NCI-H82 (cell line): Measurements from ENCODE around the gene TRIM65.
"Not testable (repeated sequence)": the region's sequence is repeated elsewhere in the genome, so short reads cannot be mapped to it uniquely, and the experiment has no call there.

Source experiments
- DNase-seq: peaks from one replicate; lab custom pipeline; 2025; lab: John Stamatoyannopoulos, UW

The TRIM65 gene

GRCh38 chr17:75875182-75875939 lies 21.4 kb downstream of the TRIM65 start:
- no peak for DNase-seq

DNA sequence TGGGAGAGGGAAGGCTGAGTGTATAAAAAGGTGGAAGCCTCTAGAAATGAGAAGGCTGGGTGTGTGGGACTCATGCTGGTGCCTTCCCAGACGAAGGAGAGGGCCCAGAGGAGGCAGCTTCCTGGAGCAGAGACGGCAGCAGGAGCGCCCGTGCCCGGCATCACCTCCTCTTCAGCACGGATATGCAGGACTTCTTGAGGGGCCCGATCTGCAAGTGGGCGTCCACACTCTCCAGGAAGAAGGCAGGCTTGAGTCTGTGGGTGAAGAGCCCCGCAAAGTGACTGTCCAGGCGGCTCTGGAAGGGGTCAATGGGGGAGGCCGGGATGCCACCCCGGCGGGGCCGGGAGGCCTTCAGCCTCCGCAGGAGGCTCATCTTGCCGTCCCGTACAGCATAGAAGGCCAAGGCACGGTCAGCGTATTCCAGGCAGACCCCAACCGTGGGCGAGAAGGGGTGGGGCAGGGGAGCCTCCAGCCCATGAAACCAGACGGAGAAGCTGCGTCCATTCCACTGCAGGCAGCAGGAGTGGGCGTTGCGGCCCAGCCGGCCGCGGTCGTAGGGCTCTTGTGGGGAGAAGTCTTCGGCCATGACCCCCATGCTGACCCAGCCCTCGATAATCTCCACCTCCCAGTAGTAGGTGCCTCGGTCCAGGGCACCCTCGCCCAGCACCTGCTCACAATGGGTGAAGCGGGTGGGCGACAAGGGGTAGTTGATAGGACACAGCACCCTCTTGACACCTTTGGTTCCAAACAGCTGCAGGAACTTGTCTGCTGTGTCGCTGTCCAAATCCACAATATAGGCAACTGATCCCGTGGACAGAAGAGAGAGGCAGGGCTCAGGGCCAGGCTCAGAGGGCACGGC lies 22.2 kb downstream of the TRIM65 start:
- DNase-seq: no peak

DNA sequence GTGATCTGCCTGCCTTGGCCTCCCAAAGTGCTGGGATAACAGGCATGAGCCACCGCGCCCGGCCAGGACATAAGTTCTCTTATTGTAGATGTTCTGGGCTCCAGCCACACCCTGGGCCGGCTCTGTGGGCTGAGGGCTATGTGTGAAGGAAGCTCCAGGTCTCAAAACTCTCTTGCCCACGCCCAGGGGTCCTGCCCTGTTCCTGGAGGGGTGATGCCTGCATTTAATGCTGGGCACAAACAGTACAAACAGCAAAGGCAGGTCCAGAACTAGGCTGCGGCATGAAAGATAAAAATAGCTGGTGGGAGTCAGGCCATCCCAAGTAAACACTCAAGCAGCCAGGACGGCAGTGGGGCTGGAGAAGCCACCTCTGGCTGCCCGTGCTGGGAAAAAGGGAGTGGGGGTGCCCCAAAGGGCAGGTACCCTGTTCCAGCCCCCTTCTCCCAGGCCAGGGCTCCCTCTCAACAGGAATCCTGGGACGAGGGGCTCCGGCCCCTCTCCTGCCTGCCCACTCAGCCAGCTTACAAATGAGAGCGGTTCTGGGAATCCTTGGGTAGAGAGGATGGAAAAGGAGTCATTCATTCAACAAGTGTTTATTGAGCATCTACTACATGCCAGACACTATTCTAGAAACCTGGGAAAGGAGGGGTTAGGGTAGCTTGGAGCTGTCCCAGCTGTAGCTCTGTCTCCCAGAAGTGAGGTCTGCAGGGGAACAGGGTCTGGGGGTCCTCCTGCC lies 23.0 kb downstream of the TRIM65 start:
- DNase-seq: no peak

DNA sequence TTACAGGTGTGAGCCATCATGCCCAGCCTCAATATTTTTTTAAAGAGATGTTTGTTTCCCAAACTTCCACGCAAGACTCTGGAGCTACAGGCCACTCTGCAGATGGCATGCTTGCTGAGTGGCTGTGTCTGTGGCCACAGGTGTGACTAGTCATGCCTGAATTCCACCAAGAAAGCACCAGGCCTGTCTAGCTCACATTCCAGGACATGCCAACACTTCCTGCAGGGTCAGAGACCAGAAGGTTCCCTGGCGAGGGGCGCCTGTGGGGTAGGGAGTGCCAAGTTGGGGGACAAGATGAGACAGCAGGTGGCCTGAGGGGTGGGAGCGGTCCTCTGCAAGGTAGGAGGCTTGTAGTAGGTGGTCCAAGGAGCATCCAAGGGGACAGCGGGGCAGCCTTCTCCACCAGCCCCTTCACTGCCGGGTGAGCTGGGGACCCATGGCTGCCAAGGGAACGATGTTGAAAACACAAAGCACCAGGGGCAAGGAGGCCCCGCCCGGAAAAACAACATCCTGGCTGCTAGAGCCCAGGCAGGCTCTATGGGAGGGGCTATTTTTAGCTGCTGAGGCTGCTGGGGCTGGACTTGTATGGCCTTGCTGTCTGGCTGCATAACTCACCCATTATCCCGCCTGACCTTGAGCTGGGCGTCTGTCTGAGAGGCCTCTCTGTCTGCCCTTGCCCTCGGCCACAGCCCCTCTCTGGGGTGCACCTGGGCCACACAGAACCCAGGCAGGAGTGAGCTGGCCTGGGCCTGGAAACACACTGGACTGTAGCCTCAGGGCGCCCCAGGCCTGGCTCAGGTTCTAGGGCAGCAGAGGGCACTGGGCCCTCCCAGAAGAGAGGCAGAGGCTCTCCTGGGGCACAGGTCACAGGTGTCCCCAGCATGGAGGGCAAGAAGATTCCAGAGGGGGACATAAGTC lies 24.1 kb downstream of the TRIM65 start:
- DNase-seq: no peak

DNA sequence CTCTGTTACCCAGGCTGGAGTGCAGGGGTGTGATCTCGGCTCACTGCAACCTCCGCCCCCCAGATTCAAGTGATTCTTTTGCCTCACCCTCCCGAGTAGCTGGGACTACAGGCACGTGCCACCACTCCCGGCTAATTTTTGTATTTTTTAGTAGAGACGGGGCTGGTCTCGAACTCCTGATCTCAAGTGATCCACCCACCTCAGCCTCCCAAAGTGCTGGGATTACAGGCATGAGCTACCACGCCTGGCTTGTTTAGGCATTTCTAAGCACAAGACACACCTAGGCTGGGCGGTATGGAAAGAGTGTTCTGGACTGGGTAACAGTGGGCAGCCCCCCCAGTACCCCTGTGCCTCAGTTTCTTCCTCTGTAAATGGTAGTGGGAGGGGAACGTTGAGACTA lies 26.5 kb downstream of the TRIM65 start:
- DNase-seq: not testable (repeated sequence)

DNA sequence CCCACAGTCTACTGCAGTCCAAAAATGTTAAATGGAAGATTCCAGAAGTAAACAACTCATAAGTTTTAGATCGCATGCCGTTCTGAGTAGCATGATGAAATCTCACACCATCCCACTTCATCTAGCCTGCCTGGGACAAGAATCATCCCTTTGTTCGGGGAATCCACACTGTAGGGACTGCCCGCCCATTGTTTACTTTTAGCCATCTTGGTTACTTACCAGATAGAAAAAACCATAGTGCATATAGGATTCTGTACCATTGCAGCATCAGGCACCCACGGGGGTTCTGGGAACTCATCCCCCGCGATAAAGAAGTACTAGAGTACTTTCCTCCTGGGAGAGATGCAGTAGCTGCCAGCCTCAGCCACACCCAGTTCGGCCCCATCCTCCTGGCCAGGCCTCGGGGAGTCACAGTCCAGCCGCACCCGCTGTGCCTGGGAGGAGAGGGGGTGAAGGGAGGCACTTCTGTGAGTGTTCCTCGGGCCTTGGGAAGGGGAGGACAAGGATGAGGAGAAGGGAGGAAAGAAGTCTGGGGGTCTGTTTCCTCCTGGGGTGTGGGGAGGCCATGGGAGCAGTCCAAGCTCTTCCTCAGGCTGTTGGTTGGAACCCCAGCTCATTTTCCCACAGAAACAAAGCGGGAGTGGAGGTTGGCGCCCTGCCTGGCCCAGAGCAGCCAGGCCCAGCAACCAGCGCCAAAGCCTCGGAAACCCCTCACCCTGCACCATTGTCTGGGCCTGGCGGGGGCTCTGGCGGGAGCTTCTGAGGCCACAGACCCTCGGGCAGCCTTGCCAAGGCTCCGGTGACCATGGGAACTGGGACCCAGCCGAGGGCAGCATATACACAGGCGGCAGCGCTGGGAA lies 27.2 kb downstream of the TRIM65 start:
- DNase-seq: no peak

GRCh38 chr17:75868730-75869281 lies 27.9 kb downstream of the TRIM65 start:
- not testable (repeated sequence) for DNase-seq

- DNase-seq: not testable (repeated sequence)
Observed at GRCh38 chr17:75865404-75866188, 31.2 kb downstream of the TRIM65 start.

GRCh38 chr17:75864887-75865286 lies 31.9 kb downstream of the TRIM65 start:
- DNase-seq: not testable (repeated sequence)

DNA sequence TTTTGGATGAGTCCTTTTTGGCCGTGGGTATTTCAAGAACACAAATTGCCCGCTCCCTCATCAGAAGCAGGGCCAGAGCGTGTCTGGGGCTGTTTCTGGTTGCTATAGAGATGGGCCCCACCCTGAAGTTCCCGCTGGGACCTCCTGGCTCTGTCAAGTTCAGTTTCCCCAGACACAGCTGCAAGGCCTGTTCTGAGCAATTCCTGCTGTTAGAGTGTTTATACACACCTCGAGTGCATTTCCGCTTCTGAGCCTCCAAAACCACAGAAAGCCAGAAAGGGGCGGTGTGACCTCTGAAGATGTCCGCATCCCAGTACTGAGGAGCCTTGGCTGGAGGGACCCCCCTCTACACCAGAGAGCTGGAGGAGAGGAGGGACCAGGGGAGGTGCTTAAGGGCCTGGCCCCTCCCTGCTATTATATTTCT lies 32.3 kb downstream of the TRIM65 start:
- no peak for DNase-seq

DNA sequence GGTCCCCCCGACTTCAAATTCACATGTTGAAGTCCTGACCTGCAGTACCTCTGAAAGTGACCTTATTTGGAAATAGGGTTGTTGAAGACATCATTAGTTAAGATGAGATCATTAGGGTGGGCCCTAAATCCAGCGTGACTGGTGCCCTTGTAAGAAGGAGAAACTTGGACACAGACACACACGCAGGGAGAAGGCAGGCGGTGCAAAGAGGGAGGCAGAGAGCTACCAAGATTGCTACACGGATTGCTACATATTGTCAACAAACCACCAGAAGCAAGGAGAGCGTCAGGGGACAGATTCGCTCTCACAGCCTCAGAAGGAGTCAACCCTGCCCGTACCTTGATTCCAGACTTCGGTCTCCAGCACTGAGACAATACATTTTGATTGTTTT lies 34.8 kb downstream of the TRIM65 start:
- DNase-seq: no peak

- not testable (repeated sequence) for DNase-seq
Observed at GRCh38 chr17:75859358-75859757, 37.4 kb downstream of the TRIM65 start.

DNA sequence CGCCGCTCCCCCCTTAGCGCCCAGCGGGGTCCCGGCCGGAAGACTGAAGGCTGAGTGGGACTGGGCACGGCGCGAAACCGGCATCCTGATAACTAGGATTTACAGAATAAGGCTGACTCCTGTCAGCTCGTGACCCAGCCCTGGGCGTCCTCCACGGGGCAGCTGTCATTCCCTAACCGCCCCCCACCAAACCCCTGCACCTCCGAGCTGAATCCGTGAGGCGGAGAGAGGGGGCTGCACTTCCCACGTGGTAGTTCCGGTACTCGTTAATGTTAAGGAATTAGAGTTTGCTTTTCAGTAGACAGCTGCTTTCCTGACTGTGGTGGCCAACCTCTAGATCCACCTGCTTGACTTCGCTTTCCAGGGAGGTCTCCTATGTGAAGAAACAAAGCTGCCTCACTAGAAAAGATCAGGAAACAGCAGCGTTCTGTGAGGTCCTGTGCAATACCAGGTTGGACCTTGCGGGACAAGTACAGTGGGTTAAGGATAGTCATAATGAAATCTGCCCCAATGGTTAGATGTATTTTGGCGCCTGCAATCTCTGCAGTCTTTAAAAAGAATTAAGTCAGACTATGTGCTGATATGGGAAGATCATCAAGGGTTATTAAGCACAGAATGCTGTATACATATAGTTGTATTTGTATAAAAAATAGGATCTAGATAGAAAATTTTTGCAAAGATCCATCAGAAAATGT lies 40.5 kb downstream of the TRIM65 start:
- peak; percentile 81 for DNase-seq

GRCh38 chr17:75855310-75856061 lies 41.3 kb downstream of the TRIM65 start, which contains the start of gene WBP2:
Gene WBP2 (minus strand): TSS chr17:75855335. CDS start chr17:75855297, 38 bp downstream.
- peak; percentile 100 for DNase-seq

DNA sequence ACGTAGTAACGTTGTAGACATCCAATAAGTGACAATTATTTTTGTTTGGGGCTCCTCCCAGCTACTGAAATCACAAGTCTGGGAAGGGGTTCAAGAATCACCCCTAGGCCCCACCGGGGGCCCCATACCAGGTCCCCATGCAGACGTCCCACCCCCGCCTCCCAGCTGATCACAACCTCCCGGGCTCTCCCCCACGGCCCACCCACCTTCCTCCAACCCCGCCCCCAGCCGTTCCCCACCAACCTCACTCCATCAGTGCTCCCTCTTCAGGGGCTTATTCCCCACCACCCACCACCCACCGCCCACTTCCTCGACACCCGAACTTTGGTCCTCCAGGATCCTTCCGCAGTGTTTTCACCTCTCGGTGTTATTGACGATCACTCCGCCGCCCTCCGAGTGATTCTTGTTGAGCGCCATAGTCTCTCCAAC lies 41.9 kb downstream of the TRIM65 start:
- DNase-seq: no peak

DNA sequence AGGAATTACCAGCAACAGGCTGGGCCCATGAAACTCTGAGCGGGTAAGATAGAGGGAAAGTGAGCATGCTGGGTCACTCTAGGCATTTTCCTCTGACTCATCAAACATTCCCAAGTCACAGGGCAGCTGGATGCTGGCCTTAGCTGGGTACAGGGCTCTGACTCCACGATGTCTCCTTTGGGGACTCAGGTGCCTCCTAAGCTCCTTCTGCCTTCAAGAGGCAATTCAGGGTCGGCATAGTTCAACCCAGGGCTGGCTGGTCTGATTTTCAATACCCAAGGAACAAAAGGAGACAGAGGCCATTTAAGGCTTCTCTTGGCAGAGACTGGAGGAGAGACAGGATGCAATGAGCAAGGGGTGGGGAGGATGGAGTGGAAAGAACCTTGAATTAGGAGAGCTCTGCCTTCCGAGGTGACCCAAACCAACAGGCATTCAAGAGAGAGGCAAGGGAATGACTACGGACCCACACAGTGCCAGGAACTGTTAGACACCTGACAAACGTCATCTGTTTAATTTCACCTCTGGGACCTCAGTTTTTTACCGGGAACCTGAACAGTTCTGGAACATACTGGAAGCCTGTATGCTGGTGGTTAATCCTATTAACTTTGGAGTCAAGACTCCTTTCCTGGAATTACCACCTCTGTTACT lies 42.5 kb downstream of the TRIM65 start:
- DNase-seq: peak; percentile 60

GRCh38 chr17:75853433-75853832 lies 43.3 kb downstream of the TRIM65 start:
- DNase-seq: no peak
